K562 (cell line): ENCODE measurements around the gene MPC2. TPM values are rescaled to one million over a fixed set of nuclear protein-coding genes. Genes with fewer than 3 reads are reported as not detected.

Source experiments
- ATAC-seq: fragments of 200-7000 bp; cut with Tn5 transposase; 3 replicates; pipeline ENCODE4 v1.9.1; 2020; ENCODE audit warnings: moderate library complexity
- BruUV-seq: library from RNA; stranded (reverse); fragments of 400-500 nt; replicated peaks from 2 replicates; lab custom pipeline; 2021; lab: Mats Ljungman, UMichigan
- CTCF ChIA-PET: fragments of 300-600 bp; formaldehyde crosslinking; extraction: SDS; loops from one replicate; lab custom pipeline; 2021; ENCODE audit warnings: low intra/inter-chr PET ratio; lab: Yijun Ruan, JAX
- POLR2A ChIA-PET: fragments of 300-600, 350-650 bp; sonication (Branson Sonifier 250); formaldehyde crosslinking; extraction: SDS; loops from one replicate; lab custom pipeline; 2021; ENCODE audit warnings: antibody characterized with exemption, inconsistent platforms; lab: Yijun Ruan, JAX
- DNase-seq, 4 experiments: peaks; one replicate each; pipeline versions ENCODE4 v3.0.0 to v3.0.0-alpha.2; 2011 to 2018; ENCODE audit warnings: low spot score in 3 of 4, mixed read lengths in 3 of 4; ENCODE audit errors: extremely low read depth in 1 of 4
- FAIRE-seq: peaks from 2 replicates; lab custom pipeline; 2011; peaks lifted over from hg19 to GRCh38; lab: Jason Lieb, UNC
- H2AFZ ChIP-seq: 2 replicates; pipeline ENCODE4 v1.6.0; 2011; ENCODE audit warnings: low read depth, low read length, control low read depth, inconsistent platforms
- H3K27ac ChIP-seq: fragments of 200-600 bp; 3 replicates; pipeline ENCODE4 v1.8.0; 2011; ENCODE audit warnings: low read depth, mild to moderate bottlenecking, control low read depth, inconsistent platforms, low read length, moderate library complexity, mixed read lengths; ENCODE audit errors: extremely low read depth
- H3K27me3 ChIP-seq, 2 experiments: fragments of 300-600 bp in 1 of 2; 2 replicates in 1 of 2; 3 replicates in 1 of 2; pipeline versions ENCODE4 v1.6.0 to v1.8.0; 2011; ENCODE audit warnings: inconsistent platforms in 2 of 2, low read length in 2 of 2, mild to moderate bottlenecking in 1 of 2, mixed read lengths in 1 of 2, moderate library complexity in 1 of 2; ENCODE audit not compliant: control insufficient read depth in 2 of 2, insufficient read depth in 2 of 2
- H3K36me3 ChIP-seq: fragments of 300-600 bp; 3 replicates; pipeline ENCODE4 v1.8.0; 2011; ENCODE audit warnings: mild to moderate bottlenecking, low read length, inconsistent platforms; ENCODE audit not compliant: control insufficient read depth, insufficient read depth
- H3K4me1 ChIP-seq, 2 experiments: fragments of 200-600 bp in 1 of 2; replicated peaks in 1 of 2; 2 replicates in 1 of 2; 3 replicates in 1 of 2; pipeline versions ENCODE4 v1.5.1 to v1.8.0; 2011; ENCODE audit warnings: inconsistent platforms in 2 of 2, low read length in 2 of 2, mild to moderate bottlenecking in 1 of 2, mixed read lengths in 1 of 2, moderate library complexity in 1 of 2; ENCODE audit not compliant: control insufficient read depth in 2 of 2, insufficient read depth in 2 of 2
- H3K4me2 ChIP-seq: 2 replicates; pipeline ENCODE4 v1.6.1; 2011; ENCODE audit warnings: low read length, control low read depth, inconsistent platforms, mixed read lengths; ENCODE audit not compliant: insufficient read depth
- H3K4me3 ChIP-seq: fragments of 200-600 bp; sonication (generic), shearing (Covaris generic); 2 replicates; pipeline ENCODE4 v1.5.1; 2016; ENCODE audit warnings: control low read depth, inconsistent platforms
- H3K79me2 ChIP-seq: fragments of 200-600 bp; 3 replicates; pipeline ENCODE4 v1.8.0; 2011; ENCODE audit warnings: low read length, inconsistent platforms; ENCODE audit not compliant: control insufficient read depth, insufficient read depth
- H3K9ac ChIP-seq, 2 experiments: 2 replicates each; pipeline versions ENCODE4 v1.6.0 to v1.6.1; 2011; ENCODE audit warnings: low read depth in 2 of 2, low read length in 2 of 2, control low read depth in 1 of 2, inconsistent platforms in 1 of 2, mild to moderate bottlenecking in 1 of 2, mixed read lengths in 1 of 2; ENCODE audit not compliant: insufficient read depth in 1 of 2
- H3K9me1 ChIP-seq: one replicate; pipeline ENCODE4 v1.6.0; 2011; ENCODE audit warnings: inconsistent platforms, mild to moderate bottlenecking, low read length, moderate library complexity; ENCODE audit not compliant: control insufficient read depth, insufficient read depth
- H3K9me3 ChIP-seq: replicated peaks from 2 replicates; pipeline ENCODE4 v1.5.1; 2011; ENCODE audit warnings: low read depth, low read length, inconsistent platforms; ENCODE audit not compliant: control insufficient read depth, insufficient read depth
- H4K20me1 ChIP-seq: replicated peaks from 2 replicates; pipeline ENCODE4 v1.6.1; 2011; ENCODE audit warnings: low read length, inconsistent platforms, mixed read lengths; ENCODE audit not compliant: control insufficient read depth, insufficient read depth
- CHAMP1 ChIP-seq: fragments of 450-650 bp; IDR thresholded peaks from 2 replicates; pipeline ENCODE4 v1.6.1; 2016; ENCODE audit warnings: mild to moderate bottlenecking
- CREB5 ChIP-seq: fragments of 250-450 bp; sonication (Bioruptor Pico); IDR thresholded peaks from 2 replicates; pipeline ENCODE4 v1.5.0; 2020; ENCODE audit warnings: mild to moderate bottlenecking
- E2F4 ChIP-seq: sonication (generic); formaldehyde crosslinking; IDR thresholded peaks from 2 replicates; pipeline ENCODE4 v1.8.0; 2022; ENCODE audit warnings: mild to moderate bottlenecking, low read depth, missing genetic modification reagents
- ELF1 ChIP-seq: fragments of 200-800 bp; sonication (Bioruptor generic); IDR thresholded peaks from 2 replicates; pipeline ENCODE4 v1.6.1; 2016; ENCODE audit warnings: missing genetic modification characterization, missing compliant biosample characterization
- EWSR1 ChIP-seq: fragments of 450-650 bp; IDR thresholded peaks from 2 replicates; pipeline ENCODE4 v1.6.1; 2018; ENCODE audit warnings: borderline replicate concordance, mild to moderate bottlenecking, low read depth, moderate library complexity; ENCODE audit not compliant: partially characterized antibody
- KAT8 ChIP-seq: fragments of 450-650 bp; IDR thresholded peaks from 2 replicates; pipeline ENCODE4 v1.6.1; 2016; ENCODE audit warnings: low read depth, mild to moderate bottlenecking
- KDM2B ChIP-seq: fragments of 250-450 bp; sonication (Bioruptor Pico); IDR thresholded peaks from 2 replicates; pipeline ENCODE4 v1.8.0; 2021; ENCODE audit warnings: mild to moderate bottlenecking, moderate library complexity
- KDM5B ChIP-seq: fragments of 200-600 bp; sonication (generic); IDR thresholded peaks from 2 replicates; pipeline ENCODE4 v1.6.1; 2012; ENCODE audit warnings: low read depth, mild to moderate bottlenecking, moderate library complexity, low read length, control low read depth, inconsistent platforms; ENCODE audit not compliant: insufficient replicate concordance
- WHSC1 ChIP-seq: IDR thresholded peaks from one replicate; pipeline ENCODE4 v1.6.1; 2012; ENCODE audit warnings: low read length, control low read depth, inconsistent platforms
- ZBTB17 ChIP-seq: fragments of 450-650 bp; formaldehyde crosslinking; IDR thresholded peaks from 2 replicates; pipeline ENCODE4 v1.4.0; 2020; ENCODE audit warnings: mild to moderate bottlenecking
- ZFPM2 ChIP-seq: fragments of 250-450 bp; sonication (Bioruptor Pico); IDR thresholded peaks from 2 replicates; pipeline ENCODE4 v1.5.1; 2022; ENCODE audit warnings: mild to moderate bottlenecking
- ZNF165 ChIP-seq: fragments of 250-450 bp; sonication (Bioruptor Pico); IDR thresholded peaks from 2 replicates; pipeline ENCODE4 v1.4.0; 2020; ENCODE audit warnings: borderline replicate concordance
- ZNF444 ChIP-seq: fragments of 250-450 bp; sonication (Bioruptor Pico); IDR thresholded peaks from 2 replicates; pipeline ENCODE4 v1.4.0; 2020; ENCODE audit warnings: mild to moderate bottlenecking, moderate library complexity
- WGBS: fragments of 100-300 bp; shearing (Covaris generic); methylation state at CpG from one replicate; pipeline ENCODE4 v1.1.6; 2016; ENCODE audit warnings: low coverage, mixed read lengths; ENCODE audit not compliant: insufficient coverage; ENCODE audit errors: missing lambda C conversion rate; 5-methylcytosine and 5-hydroxymethylcytosine counted together
- in situ Hi-C: fragments of 300-500 bp; cut with MboI; formaldehyde crosslinking; loops from 4 replicates; pipeline ENCODE4 v1.15.0; 2018; ENCODE audit warnings: inconsistent platforms, mixed read lengths
- intact Hi-C: fragments of 100-400 bp; cut with micrococcal nuclease; formaldehyde crosslinking; loops from 2 replicates; pipeline ENCODE4 v1.14.2; 2022
- polyA plus RNA-seq, 8 experiments: library from polyadenylated mRNA; depleted of rRNA in 4 of 8; stranded (reverse) in 5 of 8; unstranded in 3 of 8; fragments of >200 nt; fragmentation: Nextera tagmentation in 2 of 8; fragmentation: Illumina TruSeq in 1 of 8; extraction: Ambion mirVana in 2 of 8; extraction: Trizol in 1 of 8; gene quantifications; 2 replicates each; pipeline versions ENCODE4 v1.2.1 to v1.2.3, GENCODE V29; 2011 to 2014; ENCODE audit warnings: inconsistent platforms in 1 of 8, missing spikeins in 1 of 8
- total RNA-seq, 7 experiments: library from RNA; depleted of rRNA in 6 of 7; stranded (reverse); fragments of >200 nt in 6 of 7; fragmentation: Illumina TruSeq in 2 of 7; extraction: Trizol in 2 of 7; gene quantifications; 2 replicates each; pipeline versions ENCODE4 v1.2.1 to v1.2.3, GENCODE V29; 2011 to 2021; ENCODE audit warnings: low replicate concordance in 1 of 7
- TF ChIP-seq, protein P1 (sequence below): fragments of 250-450 bp; sonication (Bioruptor Pico); IDR thresholded peaks from 2 replicates; pipeline ENCODE4 v1.8.0; 2021; ENCODE audit warnings: mild to moderate bottlenecking, moderate library complexity
- TF ChIP-seq, protein P2 (sequence below): sonication (generic); formaldehyde crosslinking; IDR thresholded peaks from 2 replicates; pipeline ENCODE4 v1.8.0; 2022; ENCODE audit warnings: mild to moderate bottlenecking, missing genetic modification reagents

The MPC2 gene
- total and polyA plus RNA-seq, 9 of the 15 experiments (the other 6 are each of a cell fraction or from before 2014, with no cell fraction given): 70.7 to 179 (median 144) TPM

DNA sequence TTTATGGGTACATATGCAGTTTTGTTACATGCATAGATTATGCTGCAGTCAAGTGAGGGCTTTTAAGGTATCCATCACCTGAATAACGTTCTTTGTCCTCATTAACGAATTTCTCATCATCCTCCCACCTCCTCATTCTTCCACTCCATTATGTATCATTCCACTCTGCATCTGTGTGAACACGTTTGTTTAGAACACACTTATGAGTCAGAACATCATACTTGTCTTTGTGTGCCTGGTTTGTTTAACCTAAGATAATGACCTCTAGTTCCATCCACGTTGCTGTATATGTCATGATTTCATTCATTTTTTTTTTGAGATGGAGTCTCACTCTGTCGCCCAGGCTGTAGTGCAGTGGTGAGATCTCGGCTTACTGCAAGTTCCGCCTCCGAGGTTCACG lies 6.7 kb upstream of the MPC2 start:
- intact Hi-C loops: no loop called here
- 80% methylated on average over 9 of the region's 9 CpGs for WGBS

More for the DNA sequence above, 6.7 kb upstream of the MPC2 start:
- peaks cover 99% of the 10 kb centered on the region for H3K79me2 ChIP-seq
- in situ Hi-C loops: no loop called here
- H3K36me3 ChIP-seq: peaks cover 22% of the 10 kb centered on the region
- H3K4me3 ChIP-seq: no peak overlapping the region
- no peak for TF ChIP-seq CREB5 (CRISPR knock-in tag)
- no peak for TF ChIP-seq KDM2B (CRISPR knock-in tag)
- TF ChIP-seq EWSR1: no peak
- no peak for TF ChIP-seq ZNF165 (CRISPR knock-in tag)
- TF ChIP-seq, protein P1, sequence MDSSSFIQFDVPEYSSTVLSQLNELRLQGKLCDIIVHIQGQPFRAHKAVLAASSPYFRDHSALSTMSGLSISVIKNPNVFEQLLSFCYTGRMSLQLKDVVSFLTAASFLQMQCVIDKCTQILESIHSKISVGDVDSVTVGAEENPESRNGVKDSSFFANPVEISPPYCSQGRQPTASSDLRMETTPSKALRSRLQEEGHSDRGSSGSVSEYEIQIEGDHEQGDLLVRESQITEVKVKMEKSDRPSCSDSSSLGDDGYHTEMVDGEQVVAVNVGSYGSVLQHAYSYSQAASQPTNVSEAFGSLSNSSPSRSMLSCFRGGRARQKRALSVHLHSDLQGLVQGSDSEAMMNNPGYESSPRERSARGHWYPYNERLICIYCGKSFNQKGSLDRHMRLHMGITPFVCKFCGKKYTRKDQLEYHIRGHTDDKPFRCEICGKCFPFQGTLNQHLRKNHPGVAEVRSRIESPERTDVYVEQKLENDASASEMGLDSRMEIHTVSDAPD (CRISPR knock-in tag): no peak
- no peak for TF ChIP-seq E2F4 (CRISPR knock-in tag)
- no peak for TF ChIP-seq ELF1
- TF ChIP-seq, protein P2, sequence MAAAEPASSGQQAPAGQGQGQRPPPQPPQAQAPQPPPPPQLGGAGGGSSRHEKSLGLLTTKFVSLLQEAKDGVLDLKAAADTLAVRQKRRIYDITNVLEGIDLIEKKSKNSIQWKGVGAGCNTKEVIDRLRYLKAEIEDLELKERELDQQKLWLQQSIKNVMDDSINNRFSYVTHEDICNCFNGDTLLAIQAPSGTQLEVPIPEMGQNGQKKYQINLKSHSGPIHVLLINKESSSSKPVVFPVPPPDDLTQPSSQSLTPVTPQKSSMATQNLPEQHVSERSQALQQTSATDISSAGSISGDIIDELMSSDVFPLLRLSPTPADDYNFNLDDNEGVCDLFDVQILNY (CRISPR knock-in tag): no peak
- no peak for TF ChIP-seq WHSC1
- TF ChIP-seq ZNF444: no peak
- no peak for TF ChIP-seq KDM5B
- no peak for TF ChIP-seq ZFPM2
- no peak for TF ChIP-seq KAT8
- no peak for TF ChIP-seq CHAMP1
- no peak for TF ChIP-seq ZBTB17 (CRISPR knock-in tag)
- TF ChIP-seq, all 486 proteins: peak for 0
- no TSS peak for BruUV-seq
- Histone ChIP-seq H3K4me2 (no peak overlapping the region), H3K27me3 (no peaks in the 10 kb centered on the region), H3K9me3 (peaks cover 3% of the 10 kb centered on the region; the same call in 1 of the 2 replicates), H2AFZ (no peak overlapping the region), H4K20me1 (no peaks in the 10 kb centered on the region), H3K9me1 (no peaks in the 10 kb centered on the region), H3K4me1 (peaks cover 0 to 4% of the 10 kb centered on the region in 2 experiments; a peak in 2 of 5 replicates), H3K27ac (no peak overlapping the region), H3K9ac (no peak overlapping the region)
- FAIRE-seq (no peak), ATAC-seq (no peak), DNase-seq (no peak)
- ChIA-PET CTCF (no interaction called here), POLR2A (interaction anchor here (0.7 to 1.0 kb wide), 2 partner anchors 27 to 100 kb away, joined by 3 to 6 read pairs; no protein-coding TSS in a partner anchor)
